ENCODE results near the gene MTURN. TPM values are rescaled to one million over a fixed set of nuclear protein-coding genes. Genes with fewer than 3 reads are reported as not detected.
A peak's percentile ranks its signal among the peaks of the same experiment; 100 is the strongest.

MTURN gene
- total RNA-seq, 4 donors from 2014 or later = 2.3 to 18.2 (median 13.8) TPM

- Histone ChIP-seq H3K36me3 (peaks cover 0 to 5% (median 0%) of the 10 kb centered on the region in 3 donors), H3K27ac (peak overlapping the region in 1 of 4 donors; percentile 47), H3K9me3 (no peaks in the 10 kb centered on the region), H3K27me3 (no peaks in the 10 kb centered on the region), H3K4me1 (peaks cover 0 to 10% (median 0%) of the 10 kb centered on the region in 4 donors), H3K4me3 (peak overlapping the region in 1 of 4 donors; percentile 24)
- TF ChIP-seq, protein P1, sequence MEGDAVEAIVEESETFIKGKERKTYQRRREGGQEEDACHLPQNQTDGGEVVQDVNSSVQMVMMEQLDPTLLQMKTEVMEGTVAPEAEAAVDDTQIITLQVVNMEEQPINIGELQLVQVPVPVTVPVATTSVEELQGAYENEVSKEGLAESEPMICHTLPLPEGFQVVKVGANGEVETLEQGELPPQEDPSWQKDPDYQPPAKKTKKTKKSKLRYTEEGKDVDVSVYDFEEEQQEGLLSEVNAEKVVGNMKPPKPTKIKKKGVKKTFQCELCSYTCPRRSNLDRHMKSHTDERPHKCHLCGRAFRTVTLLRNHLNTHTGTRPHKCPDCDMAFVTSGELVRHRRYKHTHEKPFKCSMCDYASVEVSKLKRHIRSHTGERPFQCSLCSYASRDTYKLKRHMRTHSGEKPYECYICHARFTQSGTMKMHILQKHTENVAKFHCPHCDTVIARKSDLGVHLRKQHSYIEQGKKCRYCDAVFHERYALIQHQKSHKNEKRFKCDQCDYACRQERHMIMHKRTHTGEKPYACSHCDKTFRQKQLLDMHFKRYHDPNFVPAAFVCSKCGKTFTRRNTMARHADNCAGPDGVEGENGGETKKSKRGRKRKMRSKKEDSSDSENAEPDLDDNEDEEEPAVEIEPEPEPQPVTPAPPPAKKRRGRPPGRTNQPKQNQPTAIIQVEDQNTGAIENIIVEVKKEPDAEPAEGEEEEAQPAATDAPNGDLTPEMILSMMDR (IDR thresholded peaks at IDR 0.05) = no peak
- no peak for TF ChIP-seq POLR2A (IDR thresholded peaks at IDR 0.05)
- DNase-seq = peak in 1 of 3 donors; percentile 70
These were observed 14.2 kb downstream of the MTURN start for GRCh38 chr7:30148951-30149459.

GRCh38 chr7:30149640-30150272, 15.0 kb downstream of the MTURN start:
- DNase-seq = no peak
- Histone ChIP-seq H3K4me3 (no peak overlapping the region), H3K36me3 (peaks cover 0 to 5% (median 0%) of the 10 kb centered on the region in 3 donors), H3K4me1 (peaks cover 0 to 10% (median 0%) of the 10 kb centered on the region in 4 donors), H3K9me3 (no peaks in the 10 kb centered on the region), H3K27ac (peak overlapping the region in 1 of 4 donors; percentile 47), H3K27me3 (no peaks in the 10 kb centered on the region)
- TF ChIP-seq, protein P1 (IDR thresholded peaks at IDR 0.05) = no peak
- no peak for TF ChIP-seq POLR2A (IDR thresholded peaks at IDR 0.05)

GRCh38 chr7:30150711-30151110, 15.9 kb downstream of the MTURN start:
- peaks cover 0 to 5% (median 0%) of the 10 kb centered on the region in 3 donors for H3K36me3 ChIP-seq
- no peak overlapping the region for H3K4me3 ChIP-seq
- TF ChIP-seq POLR2A (IDR thresholded peaks at IDR 0.05) = no peak
- TF ChIP-seq, protein P1 (IDR thresholded peaks at IDR 0.05) = no peak
- no peaks in the 10 kb centered on the region for H3K9me3 ChIP-seq
- no peak for DNase-seq
- peaks cover 0 to 6% (median 0%) of the 10 kb centered on the region in 4 donors for H3K4me1 ChIP-seq
- no peaks in the 10 kb centered on the region for H3K27me3 ChIP-seq
- H3K27ac ChIP-seq = no peak overlapping the region

GRCh38 chr7:30154111-30154587, 19.4 kb downstream of the MTURN start:
- Histone ChIP-seq H3K4me1 (peaks cover 0 to 4% (median 0%) of the 10 kb centered on the region in 4 donors), H3K27ac (no peak overlapping the region), H3K9me3 (no peaks in the 10 kb centered on the region), H3K4me3 (no peak overlapping the region), H3K27me3 (no peaks in the 10 kb centered on the region), H3K36me3 (peaks cover 0 to 5% (median 0%) of the 10 kb centered on the region in 3 donors)
- DNase-seq = no peak
- TF ChIP-seq, protein P1 (IDR thresholded peaks at IDR 0.05) = no peak

GRCh38 chr7:30155481-30155880, 20.7 kb downstream of the MTURN start:
- no peak overlapping the region for H3K27ac ChIP-seq
- peaks cover 0 to 5% (median 2%) of the 10 kb centered on the region in 4 donors for H3K4me1 ChIP-seq
- H3K4me3 ChIP-seq = no peak overlapping the region
- no peak for DNase-seq
- no peaks in the 10 kb centered on the region for H3K27me3 ChIP-seq
- peaks cover 0 to 5% (median 0%) of the 10 kb centered on the region in 3 donors for H3K36me3 ChIP-seq
- no peaks in the 10 kb centered on the region for H3K9me3 ChIP-seq
- TF ChIP-seq, protein P1 (IDR thresholded peaks at IDR 0.05) = no peak
- TF ChIP-seq POLR2A (IDR thresholded peaks at IDR 0.05) = no peak

All from Peyer's patch (tissue), 4 donors.